Mucosa of stomach (tissue), 1 donor: ENCODE measurements around the gene MEIS2.

Experiments used
- H3K27me3 ChIP-seq: one replicate; pipeline ENCODE4 v1.7.0; 2013; ENCODE audit warnings: mild to moderate bottlenecking, low read length; ENCODE audit not compliant: control insufficient read depth, insufficient read depth
- H3K36me3 ChIP-seq: one replicate; pipeline ENCODE4 v1.7.0; 2013; ENCODE audit warnings: low read length; ENCODE audit not compliant: control insufficient read depth, insufficient read depth
- H3K4me1 ChIP-seq: one replicate; pipeline ENCODE4 v1.7.0; 2013; ENCODE audit warnings: mild to moderate bottlenecking, low read length; ENCODE audit not compliant: control insufficient read depth, insufficient read depth
- H3K4me3 ChIP-seq: one replicate; pipeline ENCODE4 v1.7.0; 2013; ENCODE audit warnings: low read length
- H3K9ac ChIP-seq: one replicate; pipeline ENCODE4 v1.7.0; 2013; ENCODE audit warnings: mild to moderate bottlenecking, low read length, moderate library complexity
- H3K9me3 ChIP-seq: one replicate; pipeline ENCODE4 v1.7.0; 2013; ENCODE audit warnings: mild to moderate bottlenecking, low read length, moderate library complexity; ENCODE audit not compliant: control insufficient read depth
- donor health status: Pancreatic carcinoma.

Gene MEIS2

GRCh38 chr15:36940219-36940618, 160.1 kb downstream of the MEIS2 start:
- Histone ChIP-seq H3K27me3 (no peaks in the 10 kb centered on the region), H3K4me3 (no peak overlapping the region)

GRCh38 chr15:36938764-36939163, 161.6 kb downstream of the MEIS2 start:
- Histone ChIP-seq H3K4me1 (peaks cover 4% of the 10 kb centered on the region), H3K36me3 (no peaks in the 10 kb centered on the region), H3K9ac (no peak overlapping the region), H3K4me3 (no peak overlapping the region), H3K27me3 (no peaks in the 10 kb centered on the region), H3K9me3 (no peaks in the 10 kb centered on the region)

More at GRCh38 chr15:36940219-36940618, 160.1 kb downstream of the MEIS2 start:
- no peaks in the 10 kb centered on the region for H3K9me3 ChIP-seq
- H3K9ac ChIP-seq: no peak overlapping the region
- peaks cover 4% of the 10 kb centered on the region for H3K4me1 ChIP-seq
- H3K36me3 ChIP-seq: no peaks in the 10 kb centered on the region

DNA sequence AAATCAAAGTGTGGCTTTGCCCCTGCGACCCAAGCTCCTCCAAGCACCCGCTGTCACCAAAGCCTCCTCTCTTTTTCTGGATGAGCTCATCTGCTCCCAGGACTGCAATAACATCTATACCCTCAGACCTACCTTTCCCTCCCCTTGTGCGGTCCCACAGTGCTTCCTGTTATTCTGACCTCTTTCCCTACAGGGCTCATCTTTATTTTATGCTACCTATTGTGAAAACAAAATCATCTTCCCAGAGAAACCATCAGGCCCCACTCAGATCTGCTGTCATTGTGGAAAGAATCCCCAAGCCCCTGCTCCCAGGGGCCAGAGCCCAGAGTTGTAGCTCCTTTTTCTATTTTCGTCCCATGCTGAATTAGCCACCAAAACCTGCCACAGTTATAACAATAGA, 162.2 kb downstream of the MEIS2 start:
- Histone ChIP-seq H3K27me3 (no peaks in the 10 kb centered on the region), H3K36me3 (no peaks in the 10 kb centered on the region), H3K9me3 (no peaks in the 10 kb centered on the region), H3K4me1 (peaks cover 4% of the 10 kb centered on the region), H3K4me3 (no peak overlapping the region), H3K9ac (no peak overlapping the region)

GRCh38 chr15:36936613-36937012, 163.7 kb downstream of the MEIS2 start:
- no peaks in the 10 kb centered on the region for H3K9me3 ChIP-seq
- H3K27me3 ChIP-seq: no peaks in the 10 kb centered on the region
- H3K4me3 ChIP-seq: no peak overlapping the region
- no peak overlapping the region for H3K9ac ChIP-seq
- H3K4me1 ChIP-seq: peaks cover 4% of the 10 kb centered on the region
- H3K36me3 ChIP-seq: no peaks in the 10 kb centered on the region

GRCh38 chr15:36933255-36933990, 166.9 kb downstream of the MEIS2 start:
- Histone ChIP-seq H3K4me3 (no peak overlapping the region), H3K36me3 (no peaks in the 10 kb centered on the region), H3K9ac (no peak overlapping the region), H3K4me1 (no peaks in the 10 kb centered on the region), H3K27me3 (no peaks in the 10 kb centered on the region), H3K9me3 (no peaks in the 10 kb centered on the region)

GRCh38 chr15:36932070-36932469, 168.3 kb downstream of the MEIS2 start:
- H3K4me3 ChIP-seq: no peak overlapping the region
- H3K36me3 ChIP-seq: no peaks in the 10 kb centered on the region
- H3K27me3 ChIP-seq: no peaks in the 10 kb centered on the region
- no peaks in the 10 kb centered on the region for H3K4me1 ChIP-seq
- no peak overlapping the region for H3K9ac ChIP-seq
- no peaks in the 10 kb centered on the region for H3K9me3 ChIP-seq

DNA sequence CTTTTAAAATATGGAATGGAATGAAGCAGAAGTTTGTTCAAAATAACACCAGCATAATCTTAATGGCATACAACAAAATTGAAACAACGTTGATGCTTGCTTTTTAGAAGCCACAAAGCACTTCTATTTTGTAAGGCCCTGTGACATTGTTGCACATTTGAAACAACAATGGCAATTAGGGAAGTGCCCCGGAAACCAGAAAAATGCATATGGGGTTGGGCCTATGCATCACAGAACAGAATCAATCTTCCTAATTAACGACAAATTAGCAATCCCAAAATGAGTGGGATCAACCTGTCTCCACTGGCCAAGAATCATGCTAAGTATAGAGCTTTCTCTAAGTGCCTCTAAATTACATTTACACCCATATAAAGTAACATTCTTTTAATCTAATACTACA, 168.9 kb downstream of the MEIS2 start:
- no peaks in the 10 kb centered on the region for H3K4me1 ChIP-seq
- H3K4me3 ChIP-seq: no peak overlapping the region
- H3K36me3 ChIP-seq: no peaks in the 10 kb centered on the region
- H3K9me3 ChIP-seq: no peaks in the 10 kb centered on the region
- H3K9ac ChIP-seq: no peak overlapping the region
- no peaks in the 10 kb centered on the region for H3K27me3 ChIP-seq

GRCh38 chr15:36926427-36926825, 173.9 kb downstream of the MEIS2 start:
- H3K27me3 ChIP-seq: no peaks in the 10 kb centered on the region
- no peaks in the 10 kb centered on the region for H3K9me3 ChIP-seq
- H3K36me3 ChIP-seq: no peaks in the 10 kb centered on the region
- H3K9ac ChIP-seq: no peak overlapping the region
- H3K4me3 ChIP-seq: no peak overlapping the region
- no peaks in the 10 kb centered on the region for H3K4me1 ChIP-seq

GRCh38 chr15:36925653-36926426, 174.5 kb downstream of the MEIS2 start:
- no peaks in the 10 kb centered on the region for H3K27me3 ChIP-seq
- no peak overlapping the region for H3K9ac ChIP-seq
- no peaks in the 10 kb centered on the region for H3K9me3 ChIP-seq
- H3K4me3 ChIP-seq: no peak overlapping the region
- H3K4me1 ChIP-seq: no peaks in the 10 kb centered on the region
- no peaks in the 10 kb centered on the region for H3K36me3 ChIP-seq

DNA sequence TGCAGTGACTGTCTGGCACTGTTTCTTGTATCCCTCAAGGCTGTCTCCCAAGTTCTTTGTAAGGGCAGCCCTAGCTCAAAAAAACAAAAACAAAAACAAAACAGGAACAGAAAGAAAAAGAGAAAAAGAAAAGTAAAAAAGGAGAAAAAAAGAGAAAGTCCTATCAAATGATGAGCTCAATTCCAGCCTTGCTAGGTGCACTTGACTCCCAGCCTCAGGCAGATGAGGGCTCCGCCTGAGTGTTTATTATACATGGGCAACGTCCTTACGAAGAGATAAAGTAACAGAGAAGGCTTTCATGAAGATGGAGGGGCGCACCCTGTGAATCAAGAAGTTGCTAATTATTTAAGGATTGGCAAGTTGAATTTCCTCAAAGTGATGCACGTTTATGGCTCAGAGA, 175.3 kb downstream of the MEIS2 start:
- Histone ChIP-seq H3K4me1 (no peaks in the 10 kb centered on the region), H3K9me3 (no peaks in the 10 kb centered on the region), H3K4me3 (no peak overlapping the region)

GRCh38 chr15:36924034-36924433, 176.3 kb downstream of the MEIS2 start:
- no peak overlapping the region for H3K9ac ChIP-seq
- H3K27me3 ChIP-seq: no peaks in the 10 kb centered on the region
- H3K36me3 ChIP-seq: no peaks in the 10 kb centered on the region
- H3K4me3 ChIP-seq: no peak overlapping the region
- H3K9me3 ChIP-seq: no peaks in the 10 kb centered on the region
- no peaks in the 10 kb centered on the region for H3K4me1 ChIP-seq

More for the DNA sequence above, 175.3 kb downstream of the MEIS2 start:
- H3K27me3 ChIP-seq: no peaks in the 10 kb centered on the region
- no peak overlapping the region for H3K9ac ChIP-seq
- H3K36me3 ChIP-seq: no peaks in the 10 kb centered on the region

DNA sequence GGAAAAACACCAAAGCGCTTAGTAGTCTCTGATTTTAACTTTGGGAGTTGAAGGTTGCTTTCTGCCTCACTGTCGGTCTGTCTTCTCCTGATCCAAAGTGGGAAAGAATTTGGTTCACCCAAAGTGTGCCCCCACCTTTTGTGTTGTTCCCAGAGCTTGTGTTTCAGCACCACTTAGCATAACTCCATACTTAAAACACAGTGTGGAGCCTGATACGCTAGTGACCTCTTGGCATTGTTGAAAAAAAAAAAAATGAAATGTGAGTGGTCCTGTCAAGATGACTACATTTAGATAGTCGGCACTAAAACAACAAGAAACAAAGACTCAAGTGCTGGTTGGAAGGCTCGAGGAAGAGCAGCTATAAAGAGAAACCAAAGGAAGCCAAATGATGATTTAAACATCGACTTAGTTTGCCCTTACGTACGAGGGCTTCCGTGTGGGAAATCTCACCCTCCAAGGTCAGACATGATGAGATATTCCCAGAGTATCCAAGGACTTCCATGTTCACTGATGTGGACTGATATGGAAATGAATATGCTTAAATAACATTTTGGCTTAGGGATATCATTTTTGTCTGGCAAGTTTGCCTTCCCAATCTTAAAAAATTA, 178.8 kb downstream of the MEIS2 start:
- Histone ChIP-seq H3K4me1 (no peaks in the 10 kb centered on the region), H3K9ac (no peak overlapping the region), H3K27me3 (no peaks in the 10 kb centered on the region), H3K36me3 (no peaks in the 10 kb centered on the region), H3K9me3 (no peaks in the 10 kb centered on the region), H3K4me3 (no peak overlapping the region)
